K562 (cell line): ENCODE results near the gene AMZ2. TPM values are rescaled to one million over a fixed set of nuclear protein-coding genes. Genes with fewer than 3 reads are reported as not detected.

Source experiments
- BHLHE40 ChIP-seq: IDR thresholded peaks from 2 replicates; pipeline ENCODE4 v1.6.1; 2011; ENCODE audit warnings: low read length, improper control_type of control experiment
- BRD9 ChIP-seq: fragments of 450-650 bp; IDR thresholded peaks from 2 replicates; pipeline ENCODE4 v1.6.1; 2018; ENCODE audit warnings: low read depth; ENCODE audit not compliant: partially characterized antibody
- CAMTA2 ChIP-seq: fragments of 250-450 bp; sonication (Bioruptor Pico); conservative IDR thresholded peaks from 2 replicates; pipeline ENCODE4 v1.5.1; 2022
- CBX2 ChIP-seq: fragments of 200-600 bp; sonication (generic); IDR thresholded peaks from one replicate; pipeline ENCODE4 v1.6.1; 2012; ENCODE audit warnings: mild to moderate bottlenecking, low read length, inconsistent platforms; ENCODE audit not compliant: insufficient read depth, poor library complexity, severe bottlenecking
- DPF2 ChIP-seq: fragments of 450-650 bp; IDR thresholded peaks from 2 replicates; pipeline ENCODE4 v1.6.1; 2016
- EP400 ChIP-seq: fragments of 450-650 bp; IDR thresholded peaks from 2 replicates; pipeline ENCODE4 v1.6.1; 2017; ENCODE audit warnings: antibody characterized with exemption, mild to moderate bottlenecking, moderate library complexity
- ETV1 ChIP-seq: fragments of 450-650 bp; conservative IDR thresholded peaks from 2 replicates; pipeline ENCODE4 v1.6.1; 2016; ENCODE audit warnings: missing genetic modification characterization, control low read depth, low read depth, missing compliant biosample characterization
- FOXP1 ChIP-seq: sonication (generic); formaldehyde crosslinking; IDR thresholded peaks from 2 replicates; pipeline ENCODE4 v1.8.0; 2022; ENCODE audit warnings: mild to moderate bottlenecking, missing genetic modification reagents
- HEY1 ChIP-seq: fragments of 250-450 bp; sonication (Bioruptor Pico); IDR thresholded peaks from 2 replicates; pipeline ENCODE4 v1.5.0; 2020; ENCODE audit warnings: mild to moderate bottlenecking, moderate library complexity, borderline replicate concordance
- MAFK ChIP-seq: IDR thresholded peaks from 2 replicates; pipeline ENCODE4 v1.6.1; 2011; ENCODE audit warnings: low read length, improper control_type of control experiment
- NFE2 ChIP-seq: IDR thresholded peaks from 2 replicates; pipeline ENCODE4 v1.6.1; 2014; ENCODE audit warnings: antibody characterized with exemption, low read depth
- NR2F6 ChIP-seq: fragments of 450-650 bp; formaldehyde crosslinking; IDR thresholded peaks from 2 replicates; pipeline ENCODE4 v1.4.0; 2020; ENCODE audit warnings: mild to moderate bottlenecking
- NR4A1 ChIP-seq, 2 experiments: fragments of 250-450 bp in 1 of 2; fragments of 450-650 bp in 1 of 2; sonication (Bioruptor Pico) in 1 of 2; IDR thresholded peaks; 2 replicates each; pipeline versions ENCODE4 v1.4.0 to v1.6.1; 2016 to 2020; ENCODE audit warnings: mild to moderate bottlenecking in 2 of 2, missing compliant biosample characterization in 1 of 2, missing genetic modification characterization in 1 of 2, moderate library complexity in 1 of 2
- PCBP1 ChIP-seq: fragments of 200-400 bp; formaldehyde crosslinking; IDR thresholded peaks from 2 replicates; pipeline ENCODE4 v1.6.1; 2018; ENCODE audit warnings: mild to moderate bottlenecking, low read depth, low read length; ENCODE audit not compliant: poor library complexity, severe bottlenecking
- PTRF ChIP-seq: fragments of 450-650 bp; IDR thresholded peaks from 2 replicates; pipeline ENCODE4 v1.6.1; 2016; ENCODE audit warnings: mild to moderate bottlenecking, missing genetic modification characterization, missing compliant biosample characterization
- TCF3 ChIP-seq: sonication (generic); formaldehyde crosslinking; IDR thresholded peaks from 2 replicates; pipeline ENCODE4 v1.4.0; 2020; ENCODE audit warnings: mild to moderate bottlenecking, missing genetic modification reagents
- THRAP3 ChIP-seq: fragments of 450-650 bp; IDR thresholded peaks from 2 replicates; pipeline ENCODE4 v1.6.1; 2016; ENCODE audit warnings: mild to moderate bottlenecking, inconsistent platforms, borderline replicate concordance
- ZBTB17 ChIP-seq: fragments of 450-650 bp; formaldehyde crosslinking; IDR thresholded peaks from 2 replicates; pipeline ENCODE4 v1.4.0; 2020; ENCODE audit warnings: mild to moderate bottlenecking
- ZNF445 ChIP-seq: fragments of 250-450 bp; sonication (Bioruptor Pico); IDR thresholded peaks from 2 replicates; pipeline ENCODE4 v1.4.0; 2020; ENCODE audit warnings: low read depth, mild to moderate bottlenecking, moderate library complexity
- ZNF551 ChIP-seq: fragments of 250-450 bp; sonication (Bioruptor Pico); IDR thresholded peaks from 2 replicates; pipeline ENCODE4 v1.5.0; 2021; ENCODE audit warnings: mild to moderate bottlenecking, moderate library complexity
- ZZZ3 ChIP-seq: fragments of 450-650 bp; IDR thresholded peaks from 2 replicates; pipeline ENCODE4 v1.6.1; 2016; ENCODE audit warnings: antibody characterized with exemption, mild to moderate bottlenecking, moderate library complexity
- polyA plus RNA-seq, 8 experiments: library from polyadenylated mRNA; depleted of rRNA in 4 of 8; stranded (reverse) in 5 of 8; unstranded in 3 of 8; fragments of >200 nt; fragmentation: Nextera tagmentation in 2 of 8; fragmentation: Illumina TruSeq in 1 of 8; extraction: Ambion mirVana in 2 of 8; extraction: Trizol in 1 of 8; gene quantifications; 2 replicates each; pipeline versions ENCODE4 v1.2.1 to v1.2.3, GENCODE V29; 2011 to 2014; ENCODE audit warnings: inconsistent platforms in 1 of 8, missing spikeins in 1 of 8
- total RNA-seq, 7 experiments: library from RNA; depleted of rRNA in 6 of 7; stranded (reverse); fragments of >200 nt in 6 of 7; fragmentation: Illumina TruSeq in 2 of 7; extraction: Trizol in 2 of 7; gene quantifications; 2 replicates each; pipeline versions ENCODE4 v1.2.1 to v1.2.3, GENCODE V29; 2011 to 2021; ENCODE audit warnings: low replicate concordance in 1 of 7
- TF ChIP-seq, protein P1 (sequence below): fragments of 250-450 bp; sonication (Bioruptor Pico); IDR thresholded peaks from 2 replicates; pipeline ENCODE4 v1.9.0; 2021; ENCODE audit warnings: mild to moderate bottlenecking, inconsistent platforms
- TF ChIP-seq, protein P2 (sequence below): fragments of 450-650 bp; IDR thresholded peaks from 2 replicates; pipeline ENCODE4 v1.6.1; 2016; ENCODE audit warnings: borderline replicate concordance
- TF ChIP-seq, protein P3 (sequence below): sonication (generic); formaldehyde crosslinking; IDR thresholded peaks from 2 replicates; pipeline ENCODE4 v1.8.1; 2023; ENCODE audit warnings: mild to moderate bottlenecking, missing genetic modification reagents

Gene AMZ2
- total and polyA plus RNA-seq, 9 of the 15 experiments (the other 6 are each of a cell fraction or from before 2014, with no cell fraction given), result 22.6 to 92.2 (median 52.6) TPM

DNA sequence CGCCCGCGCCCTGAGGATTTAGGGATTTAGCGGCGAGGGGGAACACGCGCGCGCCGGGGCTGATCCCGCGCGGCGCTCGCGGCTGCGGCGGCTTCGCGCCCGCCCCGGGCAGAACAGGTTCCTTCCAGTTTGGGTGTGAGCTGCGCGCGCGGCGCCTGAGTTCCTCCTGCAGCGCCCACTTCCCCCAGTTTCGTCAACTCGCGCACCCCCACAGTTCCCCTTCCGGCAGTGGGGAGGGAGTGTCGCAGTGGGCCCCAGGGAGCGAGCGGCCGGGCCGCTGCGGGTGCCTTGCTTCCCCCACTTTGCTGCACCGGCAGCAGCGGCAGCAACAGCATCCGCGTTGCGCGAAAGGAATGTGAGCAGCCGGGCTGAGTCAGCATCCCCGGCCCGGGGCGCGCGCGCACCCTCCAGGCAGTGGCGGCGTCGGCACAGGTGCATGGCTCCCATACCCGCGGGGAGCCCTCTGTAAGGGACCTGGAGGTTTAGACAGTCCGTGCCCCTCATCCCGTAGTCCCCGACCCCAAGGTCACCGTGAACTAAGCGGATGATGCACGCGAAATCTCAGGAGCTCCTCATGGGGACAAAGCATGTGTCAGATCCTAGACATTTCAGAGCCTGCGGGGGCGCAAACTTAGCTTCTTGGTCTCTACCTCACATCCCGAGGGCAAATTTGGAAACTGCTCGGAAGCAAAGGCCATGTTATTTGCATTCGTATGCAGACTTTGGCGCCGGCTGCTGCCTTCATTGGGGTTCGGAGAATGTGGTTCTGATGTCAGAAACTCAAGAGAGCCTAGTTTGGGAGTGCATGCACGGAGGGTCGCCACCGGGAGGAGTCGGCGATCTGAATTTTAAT is 44.2 kb downstream of the AMZ2 start (continued):
- TF ChIP-seq, protein P1, sequence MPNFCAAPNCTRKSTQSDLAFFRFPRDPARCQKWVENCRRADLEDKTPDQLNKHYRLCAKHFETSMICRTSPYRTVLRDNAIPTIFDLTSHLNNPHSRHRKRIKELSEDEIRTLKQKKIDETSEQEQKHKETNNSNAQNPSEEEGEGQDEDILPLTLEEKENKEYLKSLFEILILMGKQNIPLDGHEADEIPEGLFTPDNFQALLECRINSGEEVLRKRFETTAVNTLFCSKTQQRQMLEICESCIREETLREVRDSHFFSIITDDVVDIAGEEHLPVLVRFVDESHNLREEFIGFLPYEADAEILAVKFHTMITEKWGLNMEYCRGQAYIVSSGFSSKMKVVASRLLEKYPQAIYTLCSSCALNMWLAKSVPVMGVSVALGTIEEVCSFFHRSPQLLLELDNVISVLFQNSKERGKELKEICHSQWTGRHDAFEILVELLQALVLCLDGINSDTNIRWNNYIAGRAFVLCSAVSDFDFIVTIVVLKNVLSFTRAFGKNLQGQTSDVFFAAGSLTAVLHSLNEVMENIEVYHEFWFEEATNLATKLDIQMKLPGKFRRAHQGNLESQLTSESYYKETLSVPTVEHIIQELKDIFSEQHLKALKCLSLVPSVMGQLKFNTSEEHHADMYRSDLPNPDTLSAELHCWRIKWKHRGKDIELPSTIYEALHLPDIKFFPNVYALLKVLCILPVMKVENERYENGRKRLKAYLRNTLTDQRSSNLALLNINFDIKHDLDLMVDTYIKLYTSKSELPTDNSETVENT, result peak; percentile 79
- TF ChIP-seq HEY1 (no peak), ZNF551 (CRISPR knock-in tag) (no peak), DPF2 (peak; percentile 11; the same call in 1 of the 2 replicates), THRAP3 (no peak), BRD9 (no peak), NFE2 (peak; percentile 75), NR2F6 (CRISPR knock-in tag) (no peak), ZNF445 (CRISPR knock-in tag) (no peak), NR4A1 (CRISPR knock-in tag; IDR thresholded peaks at IDR 0.05) (no peak), NR4A1 (tag; IDR thresholded peaks at IDR 0.05) (no peak), CAMTA2 (CRISPR knock-in tag) (no peak), ETV1 (peak; percentile 84), BHLHE40 (no peak), FOXP1 (peak; percentile 84; the same call in 1 of the 2 replicates), ZZZ3 (no peak), PTRF (no peak), PCBP1 (peak; percentile 44), MAFK (peak; percentile 61; the same call in 1 of the 2 replicates), TCF3 (CRISPR knock-in tag) (peak; percentile 17; the same call in 1 of the 2 replicates), ZBTB17 (CRISPR knock-in tag) (no peak), CBX2 (no peak), EP400 (peak; percentile 81)
- TF ChIP-seq, protein P2, sequence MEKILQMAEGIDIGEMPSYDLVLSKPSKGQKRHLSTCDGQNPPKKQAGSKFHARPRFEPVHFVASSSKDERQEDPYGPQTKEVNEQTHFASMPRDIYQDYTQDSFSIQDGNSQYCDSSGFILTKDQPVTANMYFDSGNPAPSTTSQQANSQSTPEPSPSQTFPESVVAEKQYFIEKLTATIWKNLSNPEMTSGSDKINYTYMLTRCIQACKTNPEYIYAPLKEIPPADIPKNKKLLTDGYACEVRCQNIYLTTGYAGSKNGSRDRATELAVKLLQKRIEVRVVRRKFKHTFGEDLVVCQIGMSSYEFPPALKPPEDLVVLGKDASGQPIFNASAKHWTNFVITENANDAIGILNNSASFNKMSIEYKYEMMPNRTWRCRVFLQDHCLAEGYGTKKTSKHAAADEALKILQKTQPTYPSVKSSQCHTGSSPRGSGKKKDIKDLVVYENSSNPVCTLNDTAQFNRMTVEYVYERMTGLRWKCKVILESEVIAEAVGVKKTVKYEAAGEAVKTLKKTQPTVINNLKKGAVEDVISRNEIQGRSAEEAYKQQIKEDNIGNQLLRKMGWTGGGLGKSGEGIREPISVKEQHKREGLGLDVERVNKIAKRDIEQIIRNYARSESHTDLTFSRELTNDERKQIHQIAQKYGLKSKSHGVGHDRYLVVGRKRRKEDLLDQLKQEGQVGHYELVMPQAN, result no peak; the same call in 1 of the 2 replicates
- TF ChIP-seq, protein P3, sequence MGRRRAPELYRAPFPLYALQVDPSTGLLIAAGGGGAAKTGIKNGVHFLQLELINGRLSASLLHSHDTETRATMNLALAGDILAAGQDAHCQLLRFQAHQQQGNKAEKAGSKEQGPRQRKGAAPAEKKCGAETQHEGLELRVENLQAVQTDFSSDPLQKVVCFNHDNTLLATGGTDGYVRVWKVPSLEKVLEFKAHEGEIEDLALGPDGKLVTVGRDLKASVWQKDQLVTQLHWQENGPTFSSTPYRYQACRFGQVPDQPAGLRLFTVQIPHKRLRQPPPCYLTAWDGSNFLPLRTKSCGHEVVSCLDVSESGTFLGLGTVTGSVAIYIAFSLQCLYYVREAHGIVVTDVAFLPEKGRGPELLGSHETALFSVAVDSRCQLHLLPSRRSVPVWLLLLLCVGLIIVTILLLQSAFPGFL (CRISPR knock-in tag), result no peak
